ENCODE measurements around the gene PKN3.

The PKN3 gene

GRCh38 chr9:128714586-128715435 lies 12.5 kb downstream of the PKN3 start:
- TF ChIP-seq TAF1 (IDR thresholded peaks at IDR 0.05; ENCODE audit: low read depth, low read length) = no peak
- no peak for TF ChIP-seq POU2F2 (IDR thresholded peaks at IDR 0.05; ENCODE audit: low read depth, low read length)
- TF ChIP-seq POLR2A (IDR thresholded peaks at IDR 0.05; ENCODE audit: low read depth, low read length) = no peak
- no peak for TF ChIP-seq SPI1 (IDR thresholded peaks at IDR 0.05; ENCODE audit: low read depth, low read length)
- DNase-seq (ENCODE audit: insufficient read length, low spot score) (no peak), FAIRE-seq (no peak)

DNA sequence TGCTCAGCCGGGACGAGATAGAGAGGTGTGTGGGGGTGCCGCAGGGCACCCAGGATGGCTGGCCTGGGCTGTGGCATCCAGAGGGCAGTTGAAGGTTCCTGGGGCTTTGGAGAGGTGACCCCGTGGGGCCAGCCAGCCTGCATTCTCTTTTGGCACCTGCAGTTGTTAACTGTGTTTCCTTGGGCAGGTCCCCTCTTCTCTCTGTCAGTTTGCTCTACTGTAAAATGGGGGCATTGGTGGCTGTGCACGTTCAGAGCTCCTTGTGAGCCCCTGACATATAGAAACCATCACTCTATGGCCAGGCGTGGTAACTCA lies 13.1 kb downstream of the PKN3 start:
- DNase-seq (ENCODE audit: insufficient read length, low spot score) = no peak
- no peak for FAIRE-seq
- no peak for TF ChIP-seq POLR2A (IDR thresholded peaks at IDR 0.05; ENCODE audit: low read depth, low read length)

DNA sequence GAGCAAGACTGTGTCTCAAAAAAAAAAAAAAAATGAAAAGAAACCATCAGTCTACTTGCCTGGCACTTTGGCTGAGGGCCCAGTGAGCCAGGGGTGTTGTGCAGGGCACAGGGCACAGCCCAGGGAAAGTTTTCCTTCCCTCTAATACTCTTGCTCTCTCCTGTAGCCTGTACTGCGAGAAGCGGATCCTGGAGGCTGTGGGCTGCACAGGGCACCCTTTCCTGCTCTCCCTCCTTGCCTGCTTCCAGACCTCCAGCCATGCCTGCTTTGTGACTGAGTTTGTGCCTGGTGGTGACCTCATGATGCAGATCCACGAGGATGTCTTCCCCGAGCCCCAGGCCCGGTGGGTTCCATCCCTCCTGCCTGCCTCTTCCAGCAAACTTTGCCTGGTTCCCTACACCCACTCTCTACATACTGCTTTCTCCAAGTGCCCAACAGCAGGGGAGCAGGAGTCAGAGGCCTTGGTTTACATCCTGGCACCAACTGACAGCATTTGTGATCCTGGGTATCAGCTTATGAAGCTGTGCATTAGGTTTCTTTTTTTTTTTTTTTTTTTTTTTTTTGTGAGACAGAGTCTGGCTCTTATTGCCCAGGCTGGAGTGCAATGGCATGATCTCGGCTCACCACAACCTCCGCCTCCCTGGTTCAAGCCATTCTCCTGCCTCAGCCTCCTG lies 14.4 kb downstream of the PKN3 start:
- no peak for FAIRE-seq

DNA sequence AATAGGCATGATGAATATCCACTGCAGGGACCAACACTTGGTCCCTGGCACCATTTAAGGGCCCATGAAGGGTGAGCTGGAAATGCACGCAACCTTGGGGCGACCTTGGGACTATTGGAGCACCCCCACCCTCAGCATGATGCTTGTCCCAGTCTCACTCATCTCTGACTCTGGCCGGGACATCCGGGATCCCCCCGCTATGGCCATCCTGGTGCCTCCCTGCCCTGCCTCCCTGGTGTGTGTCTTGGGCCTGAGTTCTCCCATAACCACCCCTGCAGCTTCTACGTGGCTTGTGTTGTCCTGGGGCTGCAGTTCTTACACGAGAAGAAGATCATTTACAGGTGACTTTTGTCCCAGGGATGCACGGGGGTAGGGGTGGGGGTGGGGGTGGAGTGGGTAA lies 15.7 kb downstream of the PKN3 start:
- no peak for FAIRE-seq
- TF ChIP-seq PAX5 (IDR thresholded peaks at IDR 0.05; ENCODE audit: insufficient read depth, low read length, severe bottlenecking) (no peak), POLR2A (IDR thresholded peaks at IDR 0.05; ENCODE audit: low read depth, low read length) (no peak), TAF1 (IDR thresholded peaks at IDR 0.05; ENCODE audit: low read depth, low read length) (no peak), POLR2AphosphoS5 (IDR thresholded peaks at IDR 0.05; ENCODE audit: low read depth, low read length) (no peak), POU2F2 (IDR thresholded peaks at IDR 0.05; ENCODE audit: low read depth, low read length) (no peak), SPI1 (IDR thresholded peaks at IDR 0.05; ENCODE audit: low read depth, low read length) (no peak)
- DNase-seq (ENCODE audit: insufficient read length, low spot score) = no peak

More for the DNA sequence above, 14.4 kb downstream of the PKN3 start:
- TF ChIP-seq POLR2A (IDR thresholded peaks at IDR 0.05; ENCODE audit: low read depth, low read length) (no peak), SPI1 (IDR thresholded peaks at IDR 0.05; ENCODE audit: low read depth, low read length) (no peak), POU2F2 (IDR thresholded peaks at IDR 0.05; ENCODE audit: low read depth, low read length) (no peak), PAX5 (IDR thresholded peaks at IDR 0.05; ENCODE audit: insufficient read depth, low read length, severe bottlenecking) (no peak), TAF1 (IDR thresholded peaks at IDR 0.05; ENCODE audit: low read depth, low read length) (no peak), POLR2AphosphoS5 (IDR thresholded peaks at IDR 0.05; ENCODE audit: low read depth, low read length) (no peak)
- DNase-seq (ENCODE audit: insufficient read length, low spot score) = no peak

- DNase-seq (ENCODE audit: insufficient read length, low spot score) (no peak), FAIRE-seq (no peak)
- TF ChIP-seq TAF1 (IDR thresholded peaks at IDR 0.05; ENCODE audit: low read depth, low read length) = no peak
- TF ChIP-seq POLR2AphosphoS5 (IDR thresholded peaks at IDR 0.05; ENCODE audit: low read depth, low read length) = no peak
- no peak for TF ChIP-seq POU2F2 (IDR thresholded peaks at IDR 0.05; ENCODE audit: low read depth, low read length)
- TF ChIP-seq SPI1 (IDR thresholded peaks at IDR 0.05; ENCODE audit: low read depth, low read length) = no peak
- no peak for TF ChIP-seq PAX5 (IDR thresholded peaks at IDR 0.05; ENCODE audit: insufficient read depth, low read length, severe bottlenecking)
- no peak for TF ChIP-seq POLR2A (IDR thresholded peaks at IDR 0.05; ENCODE audit: low read depth, low read length)
These were observed 16.2 kb downstream of the PKN3 start for GRCh38 chr9:128718475-128718874.

- TF ChIP-seq POLR2AphosphoS5 (IDR thresholded peaks at IDR 0.05; ENCODE audit: low read depth, low read length) (no peak), SPI1 (IDR thresholded peaks at IDR 0.05; ENCODE audit: low read depth, low read length) (no peak), POU2F2 (IDR thresholded peaks at IDR 0.05; ENCODE audit: low read depth, low read length) (no peak)
- FAIRE-seq (no peak), DNase-seq (ENCODE audit: insufficient read length, low spot score) (no peak)
These were observed 17.8 kb downstream of the PKN3 start for GRCh38 chr9:128719919-128720605.

GRCh38 chr9:128720841-128721486 lies 18.7 kb downstream of the PKN3 start:
- TF ChIP-seq POU2F2 (IDR thresholded peaks at IDR 0.05; ENCODE audit: low read depth, low read length) = no peak
- FAIRE-seq = no peak

DNA sequence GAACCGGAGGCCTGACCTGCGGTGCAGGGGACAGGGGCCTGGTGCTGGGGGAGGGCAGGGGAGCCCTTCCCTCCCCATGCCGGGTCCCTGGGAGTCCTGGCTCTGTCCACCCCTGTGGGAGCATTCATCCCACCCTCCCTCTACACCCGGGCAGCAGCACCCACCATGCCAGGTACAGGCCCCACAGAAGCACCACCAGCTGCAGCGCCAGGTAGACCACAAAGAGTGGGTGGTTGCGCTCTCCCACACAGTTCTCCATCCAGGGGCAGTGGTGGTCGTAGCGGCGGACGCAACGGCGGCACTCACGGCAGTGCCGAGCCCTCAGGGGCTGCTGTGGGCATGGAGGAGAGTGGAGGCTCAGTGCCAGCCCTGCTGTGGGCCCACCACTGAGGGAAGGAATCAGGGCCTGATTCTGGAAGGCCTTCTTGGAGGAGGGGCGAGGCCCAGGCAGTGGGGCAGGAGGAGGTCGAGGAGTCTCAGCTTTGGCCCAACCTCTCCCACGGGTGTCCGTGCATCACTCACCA lies 19.2 kb downstream of the PKN3 start:
- FAIRE-seq = no peak
- DNase-seq (ENCODE audit: insufficient read length, low spot score) = no peak
- TF ChIP-seq POLR2A (IDR thresholded peaks at IDR 0.05; ENCODE audit: low read depth, low read length) = no peak
- TF ChIP-seq TAF1 (IDR thresholded peaks at IDR 0.05; ENCODE audit: low read depth, low read length) = no peak
- TF ChIP-seq POU2F2 (IDR thresholded peaks at IDR 0.05; ENCODE audit: low read depth, low read length) = no peak
- no peak for TF ChIP-seq SPI1 (IDR thresholded peaks at IDR 0.05; ENCODE audit: low read depth, low read length)
- no peak for TF ChIP-seq POLR2AphosphoS5 (IDR thresholded peaks at IDR 0.05; ENCODE audit: low read depth, low read length)
- no peak for TF ChIP-seq PAX5 (IDR thresholded peaks at IDR 0.05; ENCODE audit: insufficient read depth, low read length, severe bottlenecking)

More at GRCh38 chr9:128720841-128721486, 18.7 kb downstream of the PKN3 start:
- DNase-seq (ENCODE audit: insufficient read length, low spot score) = no peak

- FAIRE-seq = no peak
- no peak for DNase-seq (ENCODE audit: insufficient read length, low spot score)
- TF ChIP-seq POLR2A (IDR thresholded peaks at IDR 0.05; ENCODE audit: low read depth, low read length) = no peak
- no peak for TF ChIP-seq POLR2AphosphoS5 (IDR thresholded peaks at IDR 0.05; ENCODE audit: low read depth, low read length)
- TF ChIP-seq POU2F2 (IDR thresholded peaks at IDR 0.05; ENCODE audit: low read depth, low read length) = no peak
- no peak for TF ChIP-seq TAF1 (IDR thresholded peaks at IDR 0.05; ENCODE audit: low read depth, low read length)
- TF ChIP-seq SPI1 (IDR thresholded peaks at IDR 0.05; ENCODE audit: low read depth, low read length) = no peak
- TF ChIP-seq PAX5 (IDR thresholded peaks at IDR 0.05; ENCODE audit: insufficient read depth, low read length, severe bottlenecking) = no peak
These were observed 20.4 kb downstream of the PKN3 start for GRCh38 chr9:128722380-128723351.

Data from GM12891 (cell line).